Mesothelial cell of epicardium (in vitro differentiated cells): ENCODE measurements around the gene CARD6. TPM values are rescaled to one million over a fixed set of nuclear protein-coding genes. Genes with fewer than 3 reads are reported as not detected.
"Not testable (repeated sequence)": the region's sequence is repeated elsewhere in the genome, so short reads cannot be mapped to it uniquely, and the experiment has no call there.

Experiments used
- DNase-seq, 2 experiments: peaks; one replicate each; pipeline ENCODE4 v3.0.0; 2021; ENCODE audit warnings: low spot score in 2 of 2; ENCODE audit not compliant: unreplicated experiment in 2 of 2
- H3K27ac Mint-ChIP-seq: 2 replicates; pipeline ENCODE4 v1.8.0; 2021; ENCODE audit warnings: mixed read lengths
- H3K27me3 Mint-ChIP-seq: 2 replicates; pipeline ENCODE4 v1.8.0; 2021; ENCODE audit warnings: low read depth, mixed read lengths
- H3K36me3 Mint-ChIP-seq: 2 replicates; pipeline ENCODE4 v1.8.0; 2021; ENCODE audit warnings: mixed read lengths
- H3K4me1 Mint-ChIP-seq: 2 replicates; pipeline ENCODE4 v1.8.0; 2021; ENCODE audit warnings: mixed read lengths
- H3K4me3 Mint-ChIP-seq: 2 replicates; pipeline ENCODE4 v1.8.0; 2021; ENCODE audit warnings: mild to moderate bottlenecking, moderate library complexity, mixed read lengths
- H3K9me3 Mint-ChIP-seq: 2 replicates; pipeline ENCODE4 v1.8.0; 2021; ENCODE audit warnings: mixed read lengths
- total RNA-seq: library from RNA; stranded (reverse); gene quantifications from 3 replicates; pipeline ENCODE4 v1.2.1, GENCODE V29; 2021
- TF ChIP-seq, protein P1 (sequence below): fragments of 200-600 bp; sonication (generic); IDR thresholded peaks from one replicate; pipeline ENCODE4 v1.5.0; 2021; ENCODE audit warnings: antibody characterized with exemption; ENCODE audit not compliant: unreplicated experiment

CARD6 gene
- total RNA-seq, 1 donor from 2014 or later, result 1.5 TPM

DNA sequence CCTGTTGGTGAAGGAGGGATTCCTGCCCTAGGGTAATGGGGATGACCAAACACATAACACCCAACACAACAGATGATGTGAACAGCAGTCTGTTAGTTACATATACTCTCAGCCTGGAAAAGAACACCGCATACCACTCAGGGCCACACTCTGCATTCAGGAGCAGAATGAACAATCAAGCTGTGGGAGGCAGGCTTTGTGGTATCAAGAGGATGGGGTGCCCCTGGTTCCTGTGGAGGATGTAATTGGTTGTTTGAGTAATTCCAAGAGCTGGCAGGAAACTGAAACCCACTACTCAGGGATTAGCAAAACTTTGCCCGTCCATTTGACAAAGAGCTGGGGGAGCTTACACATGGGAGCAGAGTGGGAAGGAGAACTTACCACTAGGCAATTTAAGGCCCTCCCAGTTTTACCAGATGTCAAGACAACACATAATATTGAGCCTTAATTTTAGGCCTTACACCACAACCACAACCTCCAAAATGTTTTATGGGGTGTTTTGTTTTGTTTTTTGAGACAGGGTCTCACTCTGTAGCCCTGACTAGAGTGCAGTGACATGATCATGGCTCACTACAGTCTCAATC is 27.4 kb upstream of the CARD6 start:
- DNase-seq, result no peak
- Mint-ChIP-seq H3K27ac (no peak overlapping the region), H3K9me3 (peaks cover 5% of the 10 kb centered on the region), H3K4me1 (no peaks in the 10 kb centered on the region), H3K4me3 (no peak overlapping the region), H3K36me3 (no peaks in the 10 kb centered on the region), H3K27me3 (no peaks in the 10 kb centered on the region)
- TF ChIP-seq, protein P1, sequence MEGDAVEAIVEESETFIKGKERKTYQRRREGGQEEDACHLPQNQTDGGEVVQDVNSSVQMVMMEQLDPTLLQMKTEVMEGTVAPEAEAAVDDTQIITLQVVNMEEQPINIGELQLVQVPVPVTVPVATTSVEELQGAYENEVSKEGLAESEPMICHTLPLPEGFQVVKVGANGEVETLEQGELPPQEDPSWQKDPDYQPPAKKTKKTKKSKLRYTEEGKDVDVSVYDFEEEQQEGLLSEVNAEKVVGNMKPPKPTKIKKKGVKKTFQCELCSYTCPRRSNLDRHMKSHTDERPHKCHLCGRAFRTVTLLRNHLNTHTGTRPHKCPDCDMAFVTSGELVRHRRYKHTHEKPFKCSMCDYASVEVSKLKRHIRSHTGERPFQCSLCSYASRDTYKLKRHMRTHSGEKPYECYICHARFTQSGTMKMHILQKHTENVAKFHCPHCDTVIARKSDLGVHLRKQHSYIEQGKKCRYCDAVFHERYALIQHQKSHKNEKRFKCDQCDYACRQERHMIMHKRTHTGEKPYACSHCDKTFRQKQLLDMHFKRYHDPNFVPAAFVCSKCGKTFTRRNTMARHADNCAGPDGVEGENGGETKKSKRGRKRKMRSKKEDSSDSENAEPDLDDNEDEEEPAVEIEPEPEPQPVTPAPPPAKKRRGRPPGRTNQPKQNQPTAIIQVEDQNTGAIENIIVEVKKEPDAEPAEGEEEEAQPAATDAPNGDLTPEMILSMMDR, result no peak

DNA sequence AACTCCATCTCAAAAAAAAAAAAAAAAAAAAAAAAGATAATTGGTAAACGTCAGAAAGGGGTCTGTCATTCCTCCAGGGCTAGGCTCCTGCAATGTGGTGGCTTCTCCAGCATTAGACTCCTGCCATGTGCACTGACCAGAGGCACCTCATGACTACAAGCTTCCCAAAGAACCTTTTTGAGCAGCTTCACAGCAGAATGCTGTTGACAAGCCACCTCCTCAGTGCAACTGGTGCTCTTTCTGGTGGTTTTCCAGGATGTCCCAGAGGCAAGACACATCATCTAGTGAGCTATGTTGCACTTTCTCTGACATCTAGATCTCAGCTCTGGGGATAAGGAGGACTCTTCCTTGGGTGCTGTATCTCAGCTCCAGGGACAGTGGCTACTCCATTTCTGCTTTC is 17.7 kb upstream of the CARD6 start:
- Mint-ChIP-seq H3K4me3 (no peak overlapping the region), H3K4me1 (no peaks in the 10 kb centered on the region), H3K27me3 (no peaks in the 10 kb centered on the region), H3K9me3 (no peaks in the 10 kb centered on the region), H3K36me3 (peaks cover 23% of the 10 kb centered on the region), H3K27ac (no peak overlapping the region)
- DNase-seq, result no peak
- TF ChIP-seq, protein P1, result no peak

DNA sequence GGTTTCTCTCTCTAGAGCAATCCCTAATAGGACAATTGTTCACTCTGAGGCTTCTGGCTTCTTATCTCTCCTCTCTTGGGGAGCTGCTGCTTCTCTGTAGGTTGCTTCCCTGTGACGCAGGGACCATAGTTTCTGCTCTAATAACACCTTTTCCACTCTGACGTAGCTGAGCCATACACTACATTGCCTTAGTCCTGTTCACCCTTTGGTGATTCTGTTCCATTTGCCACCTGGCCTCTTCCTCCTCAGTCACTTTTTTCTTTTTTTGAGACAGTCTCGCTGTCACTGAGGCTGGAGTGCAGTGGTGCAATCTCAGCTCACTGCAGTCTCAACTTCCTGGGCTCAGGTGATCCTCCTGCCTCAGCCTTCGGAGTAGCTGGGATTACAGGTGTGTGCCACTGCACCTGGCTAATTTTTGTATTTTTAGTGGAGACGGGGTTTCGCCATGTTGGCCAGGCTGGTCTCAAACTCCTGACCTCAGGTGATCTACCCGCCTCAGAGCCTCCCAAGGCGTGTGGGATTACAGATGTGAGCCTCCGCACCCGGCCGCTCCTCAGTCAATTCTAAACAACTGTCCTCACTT is 15.6 kb upstream of the CARD6 start:
- H3K27ac Mint-ChIP-seq, H3K4me1 Mint-ChIP-seq, DNase-seq, H3K27me3 Mint-ChIP-seq, H3K9me3 Mint-ChIP-seq, H3K4me3 Mint-ChIP-seq: not testable (repeated sequence)
- peaks cover 36% of the 10 kb centered on the region for H3K36me3 Mint-ChIP-seq

DNA sequence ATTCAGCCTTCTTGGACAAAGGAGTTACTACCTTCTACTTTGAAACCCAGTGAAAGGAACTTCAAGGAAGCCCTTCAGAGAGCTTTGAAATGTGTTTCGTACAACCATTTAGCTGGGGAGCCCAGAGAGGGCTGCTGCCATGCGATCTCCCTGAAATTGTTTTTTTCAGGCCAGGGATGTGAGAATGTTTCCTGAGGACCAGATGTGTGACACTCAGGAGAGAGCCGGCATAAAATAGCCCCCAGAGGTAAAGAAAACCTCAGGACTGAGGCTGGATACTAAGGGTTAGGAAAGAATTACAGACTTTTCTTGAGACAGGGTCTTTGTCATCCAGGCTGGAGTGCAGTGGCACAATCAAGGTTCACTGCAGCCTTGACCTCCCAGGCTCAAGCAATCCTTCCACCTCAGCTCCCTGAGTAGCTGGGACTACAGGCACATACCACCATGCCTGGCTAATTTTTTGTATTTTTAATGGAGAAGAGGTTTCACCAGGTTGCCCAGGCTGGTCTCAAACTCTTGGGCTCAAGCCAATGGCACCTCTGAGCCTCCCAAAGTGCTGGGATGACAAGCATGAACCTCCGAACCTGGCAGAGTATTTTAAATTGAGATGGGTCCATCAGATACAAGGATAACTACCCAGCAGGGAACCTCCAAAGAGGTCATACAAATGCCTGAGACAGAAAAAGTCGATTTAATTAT is 14.5 kb upstream of the CARD6 start:
- Mint-ChIP-seq H3K4me3 (no peak overlapping the region), H3K36me3 (peaks cover 39% of the 10 kb centered on the region), H3K9me3 (no peaks in the 10 kb centered on the region), H3K27me3 (no peaks in the 10 kb centered on the region), H3K4me1 (peaks cover 6% of the 10 kb centered on the region), H3K27ac (no peak overlapping the region)
- TF ChIP-seq, protein P1, result no peak
- DNase-seq, result no peak

GRCh38 chr5:40827188-40827977 is 13.8 kb upstream of the CARD6 start:
- no peak overlapping the region for H3K4me3 Mint-ChIP-seq
- H3K27ac Mint-ChIP-seq, result peak overlapping the region; percentile 68
- H3K36me3 Mint-ChIP-seq, result peaks cover 47% of the 10 kb centered on the region
- TF ChIP-seq, protein P1, result no peak
- no peaks in the 10 kb centered on the region for H3K27me3 Mint-ChIP-seq
- DNase-seq, result no peak
- H3K9me3 Mint-ChIP-seq, result no peaks in the 10 kb centered on the region
- peaks cover 13% of the 10 kb centered on the region for H3K4me1 Mint-ChIP-seq
